K562 (cell line): ENCODE results near the gene HOXB3. TPM values are rescaled to one million over a fixed set of nuclear protein-coding genes. Genes with fewer than 3 reads are reported as not detected.

Experiments used
- CCNT2 ChIP-seq: IDR thresholded peaks from 2 replicates; pipeline ENCODE4 v1.6.1; 2011; ENCODE audit warnings: borderline replicate concordance, low read depth, mild to moderate bottlenecking, moderate library complexity, mixed read lengths, low read length; ENCODE audit not compliant: insufficient read length; ENCODE audit errors: extremely low read depth
- ETS2 ChIP-seq: IDR thresholded peaks from 2 replicates; pipeline ENCODE4 v1.6.1; 2016; ENCODE audit warnings: borderline replicate concordance, missing genetic modification characterization, mild to moderate bottlenecking, moderate library complexity, missing compliant biosample characterization; ENCODE audit not compliant: poor library complexity, severe bottlenecking
- ETV1 ChIP-seq: fragments of 450-650 bp; conservative IDR thresholded peaks from 2 replicates; pipeline ENCODE4 v1.6.1; 2016; ENCODE audit warnings: missing genetic modification characterization, control low read depth, low read depth, missing compliant biosample characterization
- GABPB1 ChIP-seq: sonication (generic); formaldehyde crosslinking; IDR thresholded peaks from 2 replicates; pipeline ENCODE4 v1.8.0; 2022; ENCODE audit warnings: mild to moderate bottlenecking, missing genetic modification reagents
- HMGXB4 ChIP-seq: sonication (generic); formaldehyde crosslinking; IDR thresholded peaks from 2 replicates; pipeline ENCODE4 v1.8.1; 2023; ENCODE audit warnings: mild to moderate bottlenecking, missing genetic modification reagents
- IRF1 ChIP-seq: sonication (generic); formaldehyde crosslinking; IDR thresholded peaks from 2 replicates; pipeline ENCODE4 v1.8.0; 2022; ENCODE audit warnings: missing genetic modification reagents, mild to moderate bottlenecking, borderline replicate concordance
- KDM4B ChIP-seq, 2 experiments: fragments of 450-650 bp in 1 of 2; sonication (generic) in 1 of 2; IDR thresholded peaks; 2 replicates each; pipeline ENCODE4 v1.6.1; 2016 to 2017; ENCODE audit warnings: borderline replicate concordance in 2 of 2, antibody characterized with exemption in 1 of 2, low read depth in 1 of 2, mild to moderate bottlenecking in 1 of 2
- MYBL2 ChIP-seq, 2 experiments: fragments of 450-650 bp in 1 of 2; sonication (generic) in 1 of 2; formaldehyde crosslinking in 1 of 2; IDR thresholded peaks; 2 replicates each; pipeline versions ENCODE4 v1.6.1 to v1.8.1; 2017 to 2022; ENCODE audit warnings: borderline replicate concordance in 1 of 2, inconsistent platforms in 1 of 2, low read depth in 1 of 2, mild to moderate bottlenecking in 1 of 2, missing genetic modification reagents in 1 of 2, moderate library complexity in 1 of 2
- NFIC ChIP-seq: fragments of 450-650 bp; IDR thresholded peaks from 2 replicates; pipeline ENCODE4 v1.6.1; 2017; ENCODE audit warnings: mild to moderate bottlenecking, inconsistent platforms
- NR2C2 ChIP-seq, 2 experiments: fragments of 200-800 bp in 1 of 2; sonication (Bioruptor generic) in 1 of 2; sonication (generic) in 1 of 2; formaldehyde crosslinking in 1 of 2; IDR thresholded peaks; 2 replicates each; pipeline versions ENCODE4 v1.6.1 to v1.8.0; 2016 to 2022; ENCODE audit warnings: mild to moderate bottlenecking in 1 of 2, missing compliant biosample characterization in 1 of 2, missing genetic modification characterization in 1 of 2, missing genetic modification reagents in 1 of 2
- PHF21A ChIP-seq: fragments of 450-650 bp; IDR thresholded peaks from 2 replicates; pipeline ENCODE4 v1.6.1; 2017; ENCODE audit warnings: low read depth, borderline replicate concordance
- POLR2AphosphoS2 ChIP-seq: IDR thresholded peaks from 2 replicates; pipeline ENCODE4 v1.6.1; 2012; ENCODE audit warnings: low read length, improper control_type of control experiment
- RBBP5 ChIP-seq: fragments of 200-600 bp; sonication (generic); IDR thresholded peaks from 2 replicates; pipeline ENCODE4 v1.6.1; 2012; ENCODE audit warnings: borderline replicate concordance, mild to moderate bottlenecking, low read length, control low read depth, inconsistent platforms; ENCODE audit not compliant: insufficient read depth, poor library complexity, severe bottlenecking
- RBM17 ChIP-seq: fragments of 200-400 bp; formaldehyde crosslinking; IDR thresholded peaks from 2 replicates; pipeline ENCODE4 v1.6.1; 2017; ENCODE audit warnings: low read depth, mild to moderate bottlenecking, low read length, borderline replicate concordance
- STAG1 ChIP-seq: sonication (generic); formaldehyde crosslinking; IDR thresholded peaks from 2 replicates; pipeline ENCODE4 v1.5.0; 2020; ENCODE audit warnings: missing genetic modification reagents, borderline replicate concordance
- UBTF ChIP-seq, 2 experiments: IDR thresholded peaks; 2 replicates each; pipeline ENCODE4 v1.6.1; 2012; ENCODE audit warnings: improper control_type of control experiment in 2 of 2, low read depth in 2 of 2, low read length in 2 of 2, borderline replicate concordance in 1 of 2
- ZKSCAN3 ChIP-seq: fragments of 250-450 bp; sonication (Bioruptor Pico); IDR thresholded peaks from 2 replicates; pipeline ENCODE4 v1.4.0; 2020
- ZNF143 ChIP-seq: sonication (generic); formaldehyde crosslinking; IDR thresholded peaks from 2 replicates; pipeline ENCODE4 v1.9.0; 2022; ENCODE audit warnings: mild to moderate bottlenecking, missing genetic modification reagents
- ZNF174 ChIP-seq: fragments of 250-450 bp; sonication (Bioruptor Pico); IDR thresholded peaks from 2 replicates; pipeline ENCODE4 v1.4.0; 2020; ENCODE audit warnings: mild to moderate bottlenecking
- ZNF766 ChIP-seq: fragments of 200-800 bp; sonication (Bioruptor generic); conservative IDR thresholded peaks from 2 replicates; pipeline ENCODE4 v1.6.1; 2016; ENCODE audit warnings: missing genetic modification characterization, missing compliant biosample characterization
- polyA plus RNA-seq, 8 experiments: library from polyadenylated mRNA; depleted of rRNA in 4 of 8; stranded (reverse) in 5 of 8; unstranded in 3 of 8; fragments of >200 nt; fragmentation: Nextera tagmentation in 2 of 8; fragmentation: Illumina TruSeq in 1 of 8; extraction: Ambion mirVana in 2 of 8; extraction: Trizol in 1 of 8; gene quantifications; 2 replicates each; pipeline versions ENCODE4 v1.2.1 to v1.2.3, GENCODE V29; 2011 to 2014; ENCODE audit warnings: inconsistent platforms in 1 of 8, missing spikeins in 1 of 8
- total RNA-seq, 7 experiments: library from RNA; depleted of rRNA in 6 of 7; stranded (reverse); fragments of >200 nt in 6 of 7; fragmentation: Illumina TruSeq in 2 of 7; extraction: Trizol in 2 of 7; gene quantifications; 2 replicates each; pipeline versions ENCODE4 v1.2.1 to v1.2.3, GENCODE V29; 2011 to 2021; ENCODE audit warnings: low replicate concordance in 1 of 7

HOXB3 gene
- total and polyA plus RNA-seq, 9 of the 15 experiments (the other 6 are each of a cell fraction or from before 2014, with no cell fraction given): 2.4 to 41.3 (median 20.2) TPM

- TF ChIP-seq UBTF (IDR thresholded peaks at IDR 0.05; ENCODE audit: borderline replicate concordance in 1 of 2, low read depth in 2 of 2, low read length in 2 of 2): 0 out of 4 replicates have a peak, but pooled peaks of 1 of the 2 experiments have one; percentile 18
- no peak for TF ChIP-seq STAG1
- TF ChIP-seq RBBP5: peak; percentile 63
- peak; percentile 31 for TF ChIP-seq CCNT2
- peak; percentile 30; the same call in 1 of the 2 replicates for TF ChIP-seq GABPB1 (CRISPR knock-in tag)
- no peak for TF ChIP-seq MYBL2 (IDR thresholded peaks at IDR 0.05; ENCODE audit: low read depth)
- no peak for TF ChIP-seq MYBL2 (CRISPR knock-in tag; IDR thresholded peaks at IDR 0.05; ENCODE audit: borderline replicate concordance)
- no peak for TF ChIP-seq ZNF174 (CRISPR knock-in tag)
- TF ChIP-seq ZNF143: no peak
- peak; percentile 73; the same call in 1 of the 2 replicates for TF ChIP-seq PHF21A
- TF ChIP-seq RBM17: no peak
- TF ChIP-seq ETV1 (tag): peak; percentile 33; the same call in 1 of the 2 replicates
- TF ChIP-seq ZKSCAN3: no peak
- no peak; the same call in 1 of the 2 replicates for TF ChIP-seq ZNF766
- no peak for TF ChIP-seq HMGXB4 (CRISPR knock-in tag)
- no peak for TF ChIP-seq IRF1 (CRISPR knock-in tag)
- no peak for TF ChIP-seq ETS2 (tag)
- TF ChIP-seq KDM4B (IDR thresholded peaks at IDR 0.05; ENCODE audit: borderline replicate concordance in 2 of 2, low read depth in 1 of 2): peak in 1 of 2 experiments; percentile 42; a peak in 1 of 4 replicates
- peak; percentile 67; the same call in 1 of the 2 replicates for TF ChIP-seq POLR2AphosphoS2
- peak; percentile 71 for TF ChIP-seq NFIC
- no peak for TF ChIP-seq NR2C2 (CRISPR knock-in tag; IDR thresholded peaks at IDR 0.05)
- peak; percentile 34; the same call in 1 of the 2 replicates for TF ChIP-seq NR2C2 (tag; IDR thresholded peaks at IDR 0.05)
Observed at GRCh38 chr17:48610282-48611211, 20.5 kb upstream of the HOXB3 start, which contains the start of gene HOXB7 (continued).
